GM19455 (cell line): ENCODE results near the gene UROS.
A peak's percentile ranks its signal among the peaks of the same experiment; 100 is the strongest.

Experiments used
- ATAC-seq: cut with Tn5 transposase; IDR thresholded peaks from one replicate; pipeline ENCODE4 v1.9.1; 2021; ENCODE audit not compliant: unreplicated experiment

Gene UROS

GRCh38 chr10:125822878-125823662 is at the start of gene UROS, which contains the start of gene BCCIP:
Gene UROS, minus strand, starts transcription at chr10:125823258. Its CDS starts 6,759 bp downstream, at chr10:125816499.
Gene BCCIP, plus strand, starts transcription at chr10:125823546. Its CDS starts 12 bp downstream, at chr10:125823558.
- ATAC-seq, result peak; percentile 79

GRCh38 chr10:125871338-125871737 is 48.3 kb upstream of the UROS start:
- no peak for ATAC-seq

- peak; percentile 75 for ATAC-seq
Measured at GRCh38 chr10:125868372-125868975, 45.4 kb upstream of the UROS start.

- ATAC-seq, result no peak
Measured at GRCh38 chr10:125866421-125867029, 43.5 kb upstream of the UROS start.

GRCh38 chr10:125865120-125865519 is 42.1 kb upstream of the UROS start:
- no peak for ATAC-seq

GRCh38 chr10:125859128-125859817 is 36.2 kb upstream of the UROS start:
- ATAC-seq, result no peak

- ATAC-seq, result no peak
Measured at GRCh38 chr10:125857185-125857760, 34.2 kb upstream of the UROS start.

GRCh38 chr10:125852487-125852886 is 29.4 kb upstream of the UROS start:
- ATAC-seq, result no peak

GRCh38 chr10:125850766-125851731 is 28.0 kb upstream of the UROS start:
- no peak for ATAC-seq

GRCh38 chr10:125849448-125849847 is 26.4 kb upstream of the UROS start:
- ATAC-seq, result no peak

GRCh38 chr10:125848857-125849256 is 25.8 kb upstream of the UROS start:
- no peak for ATAC-seq

GRCh38 chr10:125848371-125848770 is 25.3 kb upstream of the UROS start:
- ATAC-seq, result no peak

GRCh38 chr10:125846894-125847293 is 23.8 kb upstream of the UROS start:
- ATAC-seq, result no peak

- no peak for ATAC-seq
Measured at GRCh38 chr10:125845617-125846016, 22.6 kb upstream of the UROS start.

- no peak for ATAC-seq
Measured at GRCh38 chr10:125844751-125845221, 21.7 kb upstream of the UROS start.

- ATAC-seq, result no peak
Measured at GRCh38 chr10:125843603-125844329, 20.7 kb upstream of the UROS start.

GRCh38 chr10:125840955-125841354 is 17.9 kb upstream of the UROS start:
- ATAC-seq, result no peak

GRCh38 chr10:125840406-125840805 is 17.3 kb upstream of the UROS start:
- ATAC-seq, result no peak
